Vagina (tissue), 2 donors: ENCODE measurements around the gene TNFRSF14. TPM values are rescaled to one million over a fixed set of nuclear protein-coding genes. Genes with fewer than 3 reads are reported as not detected.
"Not testable (repeated sequence)": the region's sequence is repeated elsewhere in the genome, so short reads cannot be mapped to it uniquely, and the experiment has no call there.

ENCODE experiments used
- DNase-seq, 2 donors: peaks; one replicate each; pipeline ENCODE4 v3.0.0-alpha.2; 2017; ENCODE audit errors: extremely low spot score in 2 of 2
- H3K27ac ChIP-seq: fragments of 200-600 bp; sonication (generic); one replicate; pipeline ENCODE4 v1.5.1; 2019
- H3K27me3 ChIP-seq: fragments of 200-600 bp; sonication (generic); one replicate; pipeline ENCODE4 v1.5.1; 2019
- H3K36me3 ChIP-seq, 2 donors: fragments of 200-600 bp; sonication (generic); one replicate each; pipeline ENCODE4 v1.5.1; 2017 to 2019
- H3K4me1 ChIP-seq: fragments of 200-600 bp; sonication (generic); one replicate; pipeline ENCODE4 v1.5.1; 2019
- H3K4me3 ChIP-seq, 2 donors: fragments of 200-600 bp; sonication (generic); 1 replicate in 1 of 2; 2 replicates in 1 of 2; pipeline ENCODE4 v1.5.1; 2016 to 2019
- H3K9me3 ChIP-seq: fragments of 200-600 bp; sonication (generic); one replicate; pipeline ENCODE4 v1.5.1; 2019
- POLR2A ChIP-seq, 2 donors: fragments of 450-650 bp; IDR thresholded peaks; one replicate each; pipeline ENCODE4 v1.6.1; 2017; ENCODE audit warnings: antibody characterized with exemption in 2 of 2, mild to moderate bottlenecking in 2 of 2, moderate library complexity in 2 of 2
- POLR2AphosphoS5 ChIP-seq, 2 donors: sonication (generic); formaldehyde crosslinking; IDR thresholded peaks; one replicate each; pipeline ENCODE4 v1.9.0; 2017; ENCODE audit warnings: antibody characterized with exemption in 2 of 2, mild to moderate bottlenecking in 2 of 2, low read depth in 1 of 2; ENCODE audit not compliant: insufficient read depth in 1 of 2
- intact Hi-C: fragments of 100-400 bp; cut with DNase I; formaldehyde crosslinking; loops from one replicate; pipeline ENCODE4 v1.15.1; 2023
- total RNA-seq: library from RNA; depleted of rRNA; stranded (reverse); fragments of >200 nt; gene quantifications from one replicate; pipeline ENCODE4 v1.2.3, GENCODE V29; 2016
- TF ChIP-seq, protein P1 (sequence below), 3 experiments: fragments of 450-650 bp in 2 of 3; fragments of 200-600 bp in 1 of 3; sonication (generic) in 1 of 3; IDR thresholded peaks; one replicate each; pipeline ENCODE4 v1.5.1; 2017 to 2019; ENCODE audit warnings: antibody characterized with exemption in 3 of 3, mild to moderate bottlenecking in 2 of 3, moderate library complexity in 2 of 3

TNFRSF14 gene
- total RNA-seq, 1 donor from 2014 or later = 49.6 TPM

DNA sequence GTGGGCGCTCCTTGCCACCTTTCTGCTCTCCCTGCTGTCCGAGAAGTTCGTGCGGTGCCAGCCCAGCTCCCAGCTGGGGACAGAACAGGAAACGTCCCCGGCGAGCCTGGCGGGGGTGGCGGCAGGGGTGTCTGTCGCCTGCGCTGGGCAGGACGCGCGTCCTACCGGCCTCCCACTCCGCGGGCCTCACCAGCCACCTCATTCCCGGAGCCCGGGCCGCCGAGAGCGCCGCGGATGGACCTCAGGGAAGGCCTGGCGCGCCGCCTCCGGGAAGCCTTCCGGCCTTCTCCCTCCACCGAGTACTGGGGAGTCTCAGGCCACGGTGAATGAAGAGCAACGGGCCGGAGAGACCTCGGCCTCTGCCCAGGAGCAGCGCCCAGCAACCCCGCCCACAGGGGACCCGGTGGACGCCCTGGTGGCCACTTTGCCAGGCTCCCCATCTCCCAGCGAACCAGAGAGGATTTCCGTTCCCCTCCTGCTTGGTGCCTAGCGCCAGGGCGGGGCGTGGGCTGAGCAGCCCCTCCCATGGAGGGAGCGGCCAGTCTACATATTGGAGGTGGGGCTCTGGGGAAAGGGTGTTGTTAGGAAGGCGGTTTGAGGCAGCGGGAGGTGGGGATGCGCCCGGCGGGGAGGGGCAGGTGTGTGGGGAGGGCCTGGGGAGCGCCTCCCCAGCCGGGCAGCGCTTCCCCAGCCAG lies 9.5 kb upstream of the TNFRSF14 start:
- Histone ChIP-seq H3K4me1 (peaks cover 60% of the 10 kb centered on the region), H3K4me3 (peak overlapping the region; percentile 47 to 53), H3K36me3 (no peaks in the 10 kb centered on the region), H3K9me3 (no peaks in the 10 kb centered on the region), H3K27ac (peak overlapping the region; percentile 92), H3K27me3 (no peaks in the 10 kb centered on the region)
- intact Hi-C loops = loop anchor here (2.0 to 10.0 kb wide), 3 partner anchors 41 to 352 kb away; partner anchors contain the start of genes FAAP20, PEX10 and PRXL2B
- peak in 1 of 2 donors; percentile 20 for TF ChIP-seq POLR2A (IDR thresholded peaks at IDR 0.05)
- TF ChIP-seq POLR2AphosphoS5 (IDR thresholded peaks at IDR 0.05; ENCODE audit: insufficient read depth in 1 of 2, low read depth in 1 of 2) = peak; percentile 88
- TF ChIP-seq, protein P1, sequence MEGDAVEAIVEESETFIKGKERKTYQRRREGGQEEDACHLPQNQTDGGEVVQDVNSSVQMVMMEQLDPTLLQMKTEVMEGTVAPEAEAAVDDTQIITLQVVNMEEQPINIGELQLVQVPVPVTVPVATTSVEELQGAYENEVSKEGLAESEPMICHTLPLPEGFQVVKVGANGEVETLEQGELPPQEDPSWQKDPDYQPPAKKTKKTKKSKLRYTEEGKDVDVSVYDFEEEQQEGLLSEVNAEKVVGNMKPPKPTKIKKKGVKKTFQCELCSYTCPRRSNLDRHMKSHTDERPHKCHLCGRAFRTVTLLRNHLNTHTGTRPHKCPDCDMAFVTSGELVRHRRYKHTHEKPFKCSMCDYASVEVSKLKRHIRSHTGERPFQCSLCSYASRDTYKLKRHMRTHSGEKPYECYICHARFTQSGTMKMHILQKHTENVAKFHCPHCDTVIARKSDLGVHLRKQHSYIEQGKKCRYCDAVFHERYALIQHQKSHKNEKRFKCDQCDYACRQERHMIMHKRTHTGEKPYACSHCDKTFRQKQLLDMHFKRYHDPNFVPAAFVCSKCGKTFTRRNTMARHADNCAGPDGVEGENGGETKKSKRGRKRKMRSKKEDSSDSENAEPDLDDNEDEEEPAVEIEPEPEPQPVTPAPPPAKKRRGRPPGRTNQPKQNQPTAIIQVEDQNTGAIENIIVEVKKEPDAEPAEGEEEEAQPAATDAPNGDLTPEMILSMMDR (IDR thresholded peaks at IDR 0.05) = peak in 1 of 3 experiments; percentile 26
- peak in 1 of 2 donors; percentile 94 for DNase-seq

DNA sequence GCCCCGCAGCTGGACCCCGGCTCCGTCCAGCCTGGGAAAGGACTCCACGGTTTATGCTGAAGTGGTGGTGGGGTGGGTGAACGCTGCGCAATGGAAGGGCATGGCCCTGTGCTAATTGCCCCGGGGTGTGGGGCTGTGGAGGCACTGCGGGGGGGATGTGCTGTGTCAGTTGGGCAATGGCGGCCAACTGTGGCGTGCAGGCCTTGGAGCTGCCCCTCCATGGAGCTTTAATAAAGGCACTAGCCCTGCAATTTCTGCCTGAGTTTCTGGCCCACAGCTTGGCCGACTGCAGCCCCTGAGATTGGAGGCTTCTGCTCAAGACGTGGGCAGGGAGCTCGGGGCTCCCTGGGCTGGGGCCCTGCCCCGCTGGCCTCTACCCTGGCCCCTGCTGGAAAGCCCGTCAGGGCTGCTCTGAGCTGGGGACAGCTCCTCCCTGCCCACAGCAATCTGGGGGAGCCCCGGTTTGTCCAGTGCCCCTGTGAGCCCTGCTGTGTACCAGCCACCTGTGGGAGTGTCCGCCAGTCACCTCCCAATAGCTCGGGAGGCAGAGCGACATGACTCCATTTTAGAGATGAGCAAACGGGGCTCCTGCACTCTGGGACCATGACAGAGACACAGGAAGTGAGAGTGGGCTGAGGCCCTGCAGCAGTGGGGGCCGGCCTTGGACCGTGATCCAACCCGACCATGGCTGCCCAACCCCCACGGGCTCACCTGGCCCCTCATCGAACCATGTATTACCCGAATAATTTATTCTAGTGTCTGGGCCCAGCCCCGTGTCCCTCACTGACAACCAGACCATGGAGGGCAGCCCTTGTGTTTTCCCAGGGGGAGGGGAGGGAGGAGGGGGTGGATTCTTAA lies 8.7 kb upstream of the TNFRSF14 start:
- DNase-seq = no peak
- H3K27me3 ChIP-seq = no peaks in the 10 kb centered on the region
- intact Hi-C loops = loop anchor here (2.0 to 10.0 kb wide), 3 partner anchors 40 to 353 kb away; partner anchors contain the start of genes FAAP20, PEX10 and PRXL2B
- H3K4me1 ChIP-seq = peaks cover 60% of the 10 kb centered on the region
- no peaks in the 10 kb centered on the region for H3K36me3 ChIP-seq
- TF ChIP-seq, protein P1 (IDR thresholded peaks at IDR 0.05) = no peak
- peak in 1 of 2 donors; percentile 67 for TF ChIP-seq POLR2AphosphoS5 (IDR thresholded peaks at IDR 0.05; ENCODE audit: insufficient read depth in 1 of 2, low read depth in 1 of 2)
- H3K4me3 ChIP-seq = peak overlapping the region; percentile 47 to 53
- H3K9me3 ChIP-seq = no peaks in the 10 kb centered on the region
- H3K27ac ChIP-seq = peak overlapping the region; percentile 92

DNA sequence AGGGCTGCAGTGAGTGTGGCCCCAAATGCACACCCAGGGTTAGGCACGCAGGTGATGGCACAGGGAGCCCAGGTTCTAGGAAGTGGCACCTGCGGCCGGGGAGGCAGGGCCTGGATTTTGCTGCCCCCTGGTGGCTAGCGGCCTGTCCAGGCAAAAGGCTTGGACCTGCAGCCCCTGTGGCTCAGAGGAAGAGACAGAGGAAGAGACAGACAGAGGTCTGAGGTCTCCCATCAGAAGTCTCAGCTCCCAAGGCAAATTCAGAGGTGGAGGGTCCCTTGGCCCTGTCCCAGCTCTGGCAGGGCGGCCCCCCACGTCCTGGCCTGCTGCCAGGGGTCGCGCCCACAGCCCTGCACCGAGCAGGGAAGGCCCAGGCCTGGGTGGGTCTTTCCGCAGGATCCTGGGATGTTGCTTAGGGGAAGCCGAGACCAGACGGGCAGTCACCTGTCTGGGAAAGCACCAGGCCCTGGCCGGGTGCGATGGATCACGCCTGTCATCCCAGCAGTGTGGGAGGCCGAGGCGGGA lies 8.0 kb upstream of the TNFRSF14 start:
- DNase-seq = no peak
- H3K4me3 ChIP-seq = peak overlapping the region; percentile 47 to 53
- H3K4me1 ChIP-seq = peaks cover 60% of the 10 kb centered on the region
- H3K36me3 ChIP-seq = no peaks in the 10 kb centered on the region
- H3K27ac ChIP-seq = peak overlapping the region; percentile 92
- H3K27me3 ChIP-seq = no peaks in the 10 kb centered on the region
- intact Hi-C loops = loop anchor here (5.0 to 10.0 kb wide), 2 partner anchors 39 to 353 kb away; partner anchors contain the start of genes FAAP20 and PRXL2B
- no peak for TF ChIP-seq POLR2A (IDR thresholded peaks at IDR 0.05)
- TF ChIP-seq, protein P1 (IDR thresholded peaks at IDR 0.05) = peak; percentile 87 to 96 (median 93)
- no peaks in the 10 kb centered on the region for H3K9me3 ChIP-seq

DNA sequence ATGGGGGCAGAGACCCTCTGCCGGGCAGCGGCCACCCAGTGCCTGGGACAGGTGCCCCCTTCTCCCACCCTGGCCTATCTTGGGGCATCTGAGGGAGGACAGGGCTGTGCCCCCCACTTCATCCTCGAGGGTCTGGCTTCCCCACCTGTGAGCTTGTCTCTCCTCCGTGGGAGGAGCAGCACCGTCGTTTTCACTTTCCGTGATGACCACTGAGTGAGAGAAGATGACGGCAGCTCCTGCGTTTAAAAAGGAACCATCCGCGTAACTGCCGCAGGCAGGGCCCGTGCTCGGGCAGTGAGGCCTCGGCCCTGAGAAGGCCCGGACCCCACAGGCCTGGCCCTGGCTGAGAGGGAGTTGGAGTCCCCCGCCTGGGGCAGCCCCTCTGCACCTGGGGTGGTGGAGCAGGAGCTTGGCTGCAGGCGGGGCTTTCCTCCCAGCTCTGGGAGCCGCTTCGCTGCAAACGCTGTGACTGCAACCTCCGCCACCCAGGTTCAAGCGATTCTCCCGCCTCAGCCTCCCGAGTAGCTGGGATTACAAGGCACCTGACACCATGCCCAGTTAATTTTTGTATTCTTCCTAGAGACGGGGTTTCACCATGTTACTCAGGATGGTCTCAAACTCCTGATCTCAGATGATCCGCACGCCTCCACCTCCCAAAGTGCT lies 6.7 kb upstream of the TNFRSF14 start:
- H3K4me3 ChIP-seq = peak overlapping the region; percentile 30 to 47
- not testable (repeated sequence) for H3K36me3 ChIP-seq, DNase-seq, H3K27me3 ChIP-seq, H3K9me3 ChIP-seq
- intact Hi-C loops = loop anchor here (5.0 to 10.0 kb wide), 2 partner anchors 38 to 355 kb away; partner anchors contain the start of genes FAAP20 and PRXL2B
- peak overlapping the region; percentile 92 for H3K27ac ChIP-seq
- H3K4me1 ChIP-seq = peaks cover 55% of the 10 kb centered on the region

DNA sequence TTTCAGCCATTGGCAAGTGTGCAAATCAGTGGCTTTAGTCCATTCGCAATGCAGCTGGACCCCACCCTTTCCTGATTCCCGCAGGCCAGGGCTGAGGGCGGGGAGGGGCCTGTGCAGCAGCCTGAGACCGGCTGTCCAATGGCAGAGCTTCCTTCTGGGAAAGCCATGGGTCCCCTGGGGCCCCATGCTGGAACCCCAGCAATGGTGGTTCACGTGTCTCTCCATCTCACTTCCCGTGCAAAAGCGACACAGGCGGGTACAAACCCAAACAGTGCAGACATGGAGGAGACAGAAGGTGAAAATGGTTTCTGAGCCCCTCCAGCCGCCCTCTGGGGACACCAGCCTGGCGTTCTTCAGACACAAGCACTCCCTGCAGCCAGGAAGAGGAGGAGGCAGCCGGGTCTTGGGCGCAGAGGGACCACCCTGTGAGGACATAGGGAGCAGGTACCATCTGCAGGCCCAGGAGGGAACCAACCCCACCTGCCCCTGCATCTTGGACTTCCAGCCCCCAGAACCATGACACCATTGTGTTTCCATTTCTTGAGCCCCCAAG lies 5.8 kb upstream of the TNFRSF14 start:
- DNase-seq, H3K27ac ChIP-seq, H3K4me3 ChIP-seq, H3K27me3 ChIP-seq, intact Hi-C loops, H3K36me3 ChIP-seq, H3K9me3 ChIP-seq: not testable (repeated sequence)
- peaks cover 55% of the 10 kb centered on the region for H3K4me1 ChIP-seq

DNA sequence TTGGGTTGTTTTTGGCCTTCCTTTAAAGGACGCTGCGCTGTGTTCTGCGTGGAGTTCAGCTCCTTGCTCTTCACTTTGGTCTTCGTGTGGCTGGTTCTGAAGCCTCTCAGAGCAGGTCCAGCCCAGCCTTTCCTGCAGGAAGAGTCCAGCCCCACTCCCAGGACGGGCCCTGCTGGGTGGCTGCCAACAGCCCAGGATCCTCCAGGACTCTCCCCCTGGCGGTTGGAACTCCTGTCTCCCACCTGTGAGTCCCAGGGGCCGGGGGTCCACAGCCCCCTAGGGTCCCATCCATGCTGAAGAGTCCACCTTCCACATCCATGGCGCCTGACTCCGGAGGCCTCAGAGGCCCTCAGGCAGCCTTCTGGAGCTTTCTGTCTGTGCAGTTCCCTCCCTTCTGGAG lies 4.6 kb upstream of the TNFRSF14 start:
- H3K27me3 ChIP-seq, intact Hi-C loops, DNase-seq, H3K9me3 ChIP-seq, H3K4me3 ChIP-seq, H3K36me3 ChIP-seq, H3K27ac ChIP-seq: not testable (repeated sequence)
- H3K4me1 ChIP-seq = peaks cover 52% of the 10 kb centered on the region
